ENCODE data around the gene SEC24C.

Gene SEC24C

GRCh38 chr10:73813333-73813732, 69.2 kb downstream of the SEC24C start:
- no peak for DNase-seq (ENCODE audit: low spot score)

- DNase-seq (ENCODE audit: low spot score): no peak
Measured at GRCh38 chr10:73814276-73814895, 70.2 kb downstream of the SEC24C start.

GRCh38 chr10:73814896-73815718, 70.9 kb downstream of the SEC24C start:
- no peak for DNase-seq (ENCODE audit: low spot score)

- DNase-seq (ENCODE audit: low spot score): no peak
Measured at GRCh38 chr10:73815719-73816030, 71.5 kb downstream of the SEC24C start.

GRCh38 chr10:73816917-73817729, 73.0 kb downstream of the SEC24C start:
- DNase-seq (ENCODE audit: low spot score): no peak

- no peak for DNase-seq (ENCODE audit: low spot score)
Measured at GRCh38 chr10:73817826-73818225, 73.7 kb downstream of the SEC24C start.

GRCh38 chr10:73818402-73818801, 74.2 kb downstream of the SEC24C start:
- DNase-seq (ENCODE audit: low spot score): no peak

GRCh38 chr10:73819081-73819480, 74.9 kb downstream of the SEC24C start:
- no peak for DNase-seq (ENCODE audit: low spot score)

GRCh38 chr10:73819513-73820093, 75.4 kb downstream of the SEC24C start:
- DNase-seq (ENCODE audit: low spot score): no peak
